Measurements from ENCODE around the gene PLCG2.

PLCG2 gene

GRCh38 chr16:81830845-81831540, 51.9 kb downstream of the PLCG2 start:
- DNase-seq: no peak
- H3K9me3 Mint-ChIP-seq: no peaks in the 10 kb centered on the region
- H3K4me1 Mint-ChIP-seq: peaks cover 40% of the 10 kb centered on the region
- ATAC-seq: no peak
- no peaks in the 10 kb centered on the region for H3K27me3 Mint-ChIP-seq
- H3K27ac Mint-ChIP-seq: peak overlapping the region; percentile 46
- no peak overlapping the region for H3K4me3 Mint-ChIP-seq
- H3K36me3 Mint-ChIP-seq (ENCODE audit: low read depth): no peaks in the 10 kb centered on the region

GRCh38 chr16:81831722-81832126, 52.6 kb downstream of the PLCG2 start:
- H3K4me3 Mint-ChIP-seq: no peak overlapping the region
- ATAC-seq (peak; percentile 92), DNase-seq (peak; percentile 66)
- peaks cover 42% of the 10 kb centered on the region for H3K4me1 Mint-ChIP-seq
- H3K36me3 Mint-ChIP-seq (ENCODE audit: low read depth): no peaks in the 10 kb centered on the region
- H3K27me3 Mint-ChIP-seq: no peaks in the 10 kb centered on the region
- H3K27ac Mint-ChIP-seq: peak overlapping the region; percentile 46
- H3K9me3 Mint-ChIP-seq: no peaks in the 10 kb centered on the region

GRCh38 chr16:81832801-81833547, 53.9 kb downstream of the PLCG2 start:
- Mint-ChIP-seq H3K27ac (peak overlapping the region; percentile 34), H3K4me3 (no peak overlapping the region), H3K9me3 (no peaks in the 10 kb centered on the region), H3K4me1 (peaks cover 49% of the 10 kb centered on the region), H3K36me3 (ENCODE audit: low read depth) (no peaks in the 10 kb centered on the region), H3K27me3 (no peaks in the 10 kb centered on the region)
- no peak for ATAC-seq
- DNase-seq: no peak

GRCh38 chr16:81833751-81834150, 54.7 kb downstream of the PLCG2 start:
- no peak overlapping the region for H3K4me3 Mint-ChIP-seq
- no peak for DNase-seq
- H3K9me3 Mint-ChIP-seq: no peaks in the 10 kb centered on the region
- H3K36me3 Mint-ChIP-seq (ENCODE audit: low read depth): no peaks in the 10 kb centered on the region
- peaks cover 50% of the 10 kb centered on the region for H3K4me1 Mint-ChIP-seq
- H3K27me3 Mint-ChIP-seq: no peaks in the 10 kb centered on the region
- no peak overlapping the region for H3K27ac Mint-ChIP-seq
- ATAC-seq: no peak

GRCh38 chr16:81834868-81835267, 55.8 kb downstream of the PLCG2 start:
- no peak for ATAC-seq
- H3K27ac Mint-ChIP-seq: no peak overlapping the region

GRCh38 chr16:81836279-81837054, 57.4 kb downstream of the PLCG2 start:
- DNase-seq: no peak
- ATAC-seq: peak; percentile 26
- Mint-ChIP-seq H3K27me3 (no peaks in the 10 kb centered on the region), H3K27ac (no peak overlapping the region), H3K4me3 (peak overlapping the region; percentile 17), H3K9me3 (no peaks in the 10 kb centered on the region), H3K36me3 (ENCODE audit: low read depth) (no peaks in the 10 kb centered on the region), H3K4me1 (peaks cover 47% of the 10 kb centered on the region)

More at GRCh38 chr16:81834868-81835267, 55.8 kb downstream of the PLCG2 start:
- no peaks in the 10 kb centered on the region for H3K27me3 Mint-ChIP-seq
- no peak overlapping the region for H3K4me3 Mint-ChIP-seq
- no peaks in the 10 kb centered on the region for H3K36me3 Mint-ChIP-seq (ENCODE audit: low read depth)
- H3K4me1 Mint-ChIP-seq: peaks cover 51% of the 10 kb centered on the region
- no peak for DNase-seq
- H3K9me3 Mint-ChIP-seq: no peaks in the 10 kb centered on the region

GRCh38 chr16:81837312-81837751, 58.2 kb downstream of the PLCG2 start:
- Mint-ChIP-seq H3K27me3 (no peaks in the 10 kb centered on the region), H3K9me3 (no peaks in the 10 kb centered on the region), H3K4me1 (peaks cover 47% of the 10 kb centered on the region), H3K27ac (peak overlapping the region; percentile 49), H3K36me3 (ENCODE audit: low read depth) (no peaks in the 10 kb centered on the region), H3K4me3 (no peak overlapping the region)
- ATAC-seq (no peak), DNase-seq (no peak)

GRCh38 chr16:81838794-81839193, 59.7 kb downstream of the PLCG2 start:
- DNase-seq (no peak), ATAC-seq (no peak)
- H3K4me3 Mint-ChIP-seq: no peak overlapping the region
- H3K36me3 Mint-ChIP-seq (ENCODE audit: low read depth): no peaks in the 10 kb centered on the region
- H3K27ac Mint-ChIP-seq: no peak overlapping the region
- H3K9me3 Mint-ChIP-seq: no peaks in the 10 kb centered on the region
- no peaks in the 10 kb centered on the region for H3K27me3 Mint-ChIP-seq
- H3K4me1 Mint-ChIP-seq: peaks cover 51% of the 10 kb centered on the region

- Mint-ChIP-seq H3K9me3 (no peaks in the 10 kb centered on the region), H3K4me1 (peaks cover 35% of the 10 kb centered on the region), H3K4me3 (no peak overlapping the region), H3K27me3 (no peaks in the 10 kb centered on the region), H3K27ac (no peak overlapping the region), H3K36me3 (ENCODE audit: low read depth) (no peaks in the 10 kb centered on the region)
- DNase-seq: no peak
- ATAC-seq: peak; percentile 57
These were observed 62.6 kb downstream of the PLCG2 start for GRCh38 chr16:81841722-81842121.

- Mint-ChIP-seq H3K9me3 (no peaks in the 10 kb centered on the region), H3K27me3 (no peaks in the 10 kb centered on the region), H3K4me1 (peaks cover 28% of the 10 kb centered on the region), H3K27ac (no peak overlapping the region), H3K36me3 (ENCODE audit: low read depth) (no peaks in the 10 kb centered on the region), H3K4me3 (no peak overlapping the region)
- ATAC-seq (no peak), DNase-seq (no peak)
These were observed 63.6 kb downstream of the PLCG2 start for GRCh38 chr16:81842564-81843242.

- DNase-seq (no peak), ATAC-seq (no peak)
- no peak overlapping the region for H3K27ac Mint-ChIP-seq
- H3K4me3 Mint-ChIP-seq: no peak overlapping the region
- H3K36me3 Mint-ChIP-seq (ENCODE audit: low read depth): no peaks in the 10 kb centered on the region
- no peaks in the 10 kb centered on the region for H3K27me3 Mint-ChIP-seq
- H3K4me1 Mint-ChIP-seq: peaks cover 25% of the 10 kb centered on the region
- no peaks in the 10 kb centered on the region for H3K9me3 Mint-ChIP-seq
These were observed 64.1 kb downstream of the PLCG2 start for GRCh38 chr16:81843243-81843582.

- no peak overlapping the region for H3K4me3 Mint-ChIP-seq
- H3K36me3 Mint-ChIP-seq (ENCODE audit: low read depth): no peaks in the 10 kb centered on the region
- ATAC-seq: no peak
- H3K27me3 Mint-ChIP-seq: no peaks in the 10 kb centered on the region
- DNase-seq: no peak
- no peaks in the 10 kb centered on the region for H3K9me3 Mint-ChIP-seq
- peaks cover 23% of the 10 kb centered on the region for H3K4me1 Mint-ChIP-seq
- peak overlapping the region; percentile 46 for H3K27ac Mint-ChIP-seq
These were observed 64.6 kb downstream of the PLCG2 start for GRCh38 chr16:81843683-81844082.

- no peaks in the 10 kb centered on the region for H3K9me3 Mint-ChIP-seq
- H3K4me3 Mint-ChIP-seq: no peak overlapping the region
These were observed 67.0 kb downstream of the PLCG2 start for GRCh38 chr16:81846105-81846504.

GRCh38 chr16:81848306-81848853, 69.3 kb downstream of the PLCG2 start:
- H3K36me3 Mint-ChIP-seq (ENCODE audit: low read depth): no peaks in the 10 kb centered on the region
- no peaks in the 10 kb centered on the region for H3K27me3 Mint-ChIP-seq
- DNase-seq (no peak), ATAC-seq (no peak)
- H3K27ac Mint-ChIP-seq: no peak overlapping the region
- H3K4me1 Mint-ChIP-seq: peaks cover 2% of the 10 kb centered on the region
- no peaks in the 10 kb centered on the region for H3K9me3 Mint-ChIP-seq
- no peak overlapping the region for H3K4me3 Mint-ChIP-seq

More at GRCh38 chr16:81846105-81846504, 67.0 kb downstream of the PLCG2 start:
- no peaks in the 10 kb centered on the region for H3K27me3 Mint-ChIP-seq
- ATAC-seq (no peak), DNase-seq (no peak)
- H3K4me1 Mint-ChIP-seq: peaks cover 21% of the 10 kb centered on the region
- H3K36me3 Mint-ChIP-seq (ENCODE audit: low read depth): no peaks in the 10 kb centered on the region
- H3K27ac Mint-ChIP-seq: no peak overlapping the region

Data from activated naive CD8-positive, alpha-beta T cell treated with anti-CD3 and anti-CD28 coated beads, Interleukin-2, amount 50 U/mL, for 24 hours (primary cell).